HepG2 (cell line): Measurements from ENCODE around the gene SECTM1. TPM values are rescaled to one million over a fixed set of nuclear protein-coding genes. Genes with fewer than 3 reads are reported as not detected.
A peak's percentile ranks its signal among the peaks of the same experiment; 100 is the strongest.

Experiments used
- ARNT2 ChIP-seq: sonication (generic); formaldehyde crosslinking; IDR thresholded peaks from 2 replicates; pipeline ENCODE4 v1.8.0; 2022; ENCODE audit warnings: mild to moderate bottlenecking, low read depth, missing genetic modification reagents, moderate library complexity
- HMG20B ChIP-seq: conservative IDR thresholded peaks from 2 replicates; pipeline ENCODE4 v1.6.1; 2016; ENCODE audit warnings: missing genetic modification reagents, missing compliant biosample characterization
- LCORL ChIP-seq, 2 experiments: fragments of 450-650 bp in 1 of 2; sonication (generic) in 1 of 2; formaldehyde crosslinking in 1 of 2; IDR thresholded peaks; 2 replicates each; pipeline versions ENCODE4 v1.5.0 to v1.6.1; 2017 to 2020; ENCODE audit warnings: antibody characterized with exemption in 1 of 2, missing genetic modification reagents in 1 of 2
- RXRA ChIP-seq: sonication (generic); formaldehyde crosslinking; IDR thresholded peaks from 2 replicates; pipeline ENCODE4 v1.5.1; 2020; ENCODE audit warnings: missing genetic modification reagents
- ZBTB3 ChIP-seq: sonication (generic); formaldehyde crosslinking; IDR thresholded peaks from 2 replicates; pipeline ENCODE4 v1.4.0; 2020; ENCODE audit warnings: low read depth, mild to moderate bottlenecking, moderate library complexity, missing genetic modification reagents, borderline replicate concordance
- ZNF205 ChIP-seq: IDR thresholded peaks from 2 replicates; pipeline ENCODE4 v1.6.1; 2018; ENCODE audit warnings: missing biosample characterization, missing genetic modification reagents
- ZNF790 ChIP-seq: sonication (generic); formaldehyde crosslinking; IDR thresholded peaks from 2 replicates; pipeline ENCODE4 v1.8.0; 2022; ENCODE audit warnings: missing genetic modification reagents, mild to moderate bottlenecking, borderline replicate concordance
- polyA plus RNA-seq, 8 experiments: library from polyadenylated mRNA; depleted of rRNA in 3 of 8; stranded (reverse) in 7 of 8; unstranded in 1 of 8; fragments of >200 nt; fragmentation: Illumina TruSeq in 4 of 8; extraction: Trizol in 4 of 8; gene quantifications; 2 replicates each; pipeline versions ENCODE4 v1.2.1 to v1.2.3, GENCODE V29; 2011 to 2016; ENCODE audit warnings: low read depth in 4 of 8, missing spikeins in 1 of 8, mixed read lengths in 1 of 8; ENCODE audit not compliant: insufficient read depth in 1 of 8
- total RNA-seq, 5 experiments: library from RNA; depleted of rRNA; stranded (reverse); fragments of >200 nt; fragmentation: Illumina TruSeq; extraction: Trizol; gene quantifications; 2 replicates each; pipeline ENCODE4 v1.2.3, GENCODE V29; 2016; ENCODE audit warnings: low read depth in 1 of 5
- TF ChIP-seq, protein P1 (sequence below): sonication (generic); formaldehyde crosslinking; conservative IDR thresholded peaks from 2 replicates; pipeline ENCODE4 v1.4.0; 2020; ENCODE audit warnings: mild to moderate bottlenecking, missing genetic modification reagents, moderate library complexity
- TF ChIP-seq, protein P2 (sequence below): IDR thresholded peaks from 2 replicates; pipeline ENCODE4 v1.6.1; 2018; ENCODE audit warnings: missing genetic modification reagents, mild to moderate bottlenecking, missing compliant biosample characterization
- TF ChIP-seq, protein P3 (sequence below): sonication (generic); formaldehyde crosslinking; IDR thresholded peaks from 2 replicates; pipeline ENCODE4 v1.9.0; 2021; ENCODE audit warnings: missing genetic modification reagents, mild to moderate bottlenecking, borderline replicate concordance
- TF ChIP-seq, protein P4 (sequence below): sonication (generic); formaldehyde crosslinking; conservative IDR thresholded peaks from 2 replicates; pipeline ENCODE4 v1.8.0; 2022; ENCODE audit warnings: mild to moderate bottlenecking, moderate library complexity, missing genetic modification reagents
- TF ChIP-seq, protein P5 (sequence below): sonication (generic); formaldehyde crosslinking; IDR thresholded peaks from 2 replicates; pipeline ENCODE4 v1.4.0; 2020; ENCODE audit warnings: missing genetic modification reagents
- TF ChIP-seq, protein P6 (sequence below): sonication (generic); formaldehyde crosslinking; IDR thresholded peaks from 2 replicates; pipeline ENCODE4 v1.4.0; 2020; ENCODE audit warnings: missing genetic modification reagents

The SECTM1 gene
- total and polyA plus RNA-seq, 2 of the 13 experiments (the other 11 are each of a cell fraction or from before 2014, with no cell fraction given): 3.5 to 5.3 TPM

DNA sequence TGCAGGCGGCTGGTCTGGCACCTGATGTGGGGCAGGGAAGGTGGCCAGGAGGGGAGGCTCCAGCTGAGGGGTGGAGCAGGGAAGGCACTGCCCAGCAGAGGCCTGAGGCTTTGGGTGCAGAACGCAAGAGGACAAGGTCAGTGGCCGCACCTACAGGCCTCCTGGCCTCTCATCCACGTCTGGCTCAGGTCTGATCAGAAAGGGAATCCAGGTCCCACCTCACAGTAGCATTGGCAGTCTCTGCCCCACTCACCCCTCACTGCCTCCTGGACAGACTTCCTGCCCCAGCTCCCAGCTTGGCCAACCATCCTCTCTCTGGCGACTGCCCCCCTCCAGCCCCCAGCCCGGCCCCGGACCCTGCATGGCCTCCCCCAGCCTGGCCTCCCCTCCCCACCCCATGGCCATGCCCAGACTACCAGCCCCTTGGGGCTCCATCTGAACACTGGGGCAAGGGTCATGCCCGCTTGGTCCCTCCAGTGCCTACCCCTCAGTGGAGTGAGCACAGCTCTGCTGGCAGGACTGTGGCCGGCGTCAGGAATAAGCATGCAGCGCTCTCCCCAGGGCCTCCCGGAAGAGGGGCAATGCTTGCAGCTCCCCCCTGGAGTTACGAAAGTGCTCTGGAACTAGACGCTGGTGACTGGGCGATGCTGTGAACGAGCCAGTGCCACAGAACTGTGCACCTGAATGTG lies 42.6 kb upstream of the SECTM1 start (continued):
- TF ChIP-seq, protein P1, sequence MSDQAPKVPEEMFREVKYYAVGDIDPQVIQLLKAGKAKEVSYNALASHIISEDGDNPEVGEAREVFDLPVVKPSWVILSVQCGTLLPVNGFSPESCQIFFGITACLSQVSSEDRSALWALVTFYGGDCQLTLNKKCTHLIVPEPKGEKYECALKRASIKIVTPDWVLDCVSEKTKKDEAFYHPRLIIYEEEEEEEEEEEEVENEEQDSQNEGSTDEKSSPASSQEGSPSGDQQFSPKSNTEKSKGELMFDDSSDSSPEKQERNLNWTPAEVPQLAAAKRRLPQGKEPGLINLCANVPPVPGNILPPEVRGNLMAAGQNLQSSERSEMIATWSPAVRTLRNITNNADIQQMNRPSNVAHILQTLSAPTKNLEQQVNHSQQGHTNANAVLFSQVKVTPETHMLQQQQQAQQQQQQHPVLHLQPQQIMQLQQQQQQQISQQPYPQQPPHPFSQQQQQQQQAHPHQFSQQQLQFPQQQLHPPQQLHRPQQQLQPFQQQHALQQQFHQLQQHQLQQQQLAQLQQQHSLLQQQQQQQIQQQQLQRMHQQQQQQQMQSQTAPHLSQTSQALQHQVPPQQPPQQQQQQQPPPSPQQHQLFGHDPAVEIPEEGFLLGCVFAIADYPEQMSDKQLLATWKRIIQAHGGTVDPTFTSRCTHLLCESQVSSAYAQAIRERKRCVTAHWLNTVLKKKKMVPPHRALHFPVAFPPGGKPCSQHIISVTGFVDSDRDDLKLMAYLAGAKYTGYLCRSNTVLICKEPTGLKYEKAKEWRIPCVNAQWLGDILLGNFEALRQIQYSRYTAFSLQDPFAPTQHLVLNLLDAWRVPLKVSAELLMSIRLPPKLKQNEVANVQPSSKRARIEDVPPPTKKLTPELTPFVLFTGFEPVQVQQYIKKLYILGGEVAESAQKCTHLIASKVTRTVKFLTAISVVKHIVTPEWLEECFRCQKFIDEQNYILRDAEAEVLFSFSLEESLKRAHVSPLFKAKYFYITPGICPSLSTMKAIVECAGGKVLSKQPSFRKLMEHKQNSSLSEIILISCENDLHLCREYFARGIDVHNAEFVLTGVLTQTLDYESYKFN: peak; percentile 51
- TF ChIP-seq ARNT2 (CRISPR knock-in tag) (peak; percentile 52; the same call in 1 of the 2 replicates), ZNF205 (CRISPR knock-in tag) (no peak), HMG20B (CRISPR knock-in tag) (no peak), ZBTB3 (CRISPR knock-in tag) (no peak), RXRA (CRISPR knock-in tag) (0 out of 2 replicates have a peak, but pooled peaks have one; percentile 14), ZNF790 (CRISPR knock-in tag) (no peak), LCORL (IDR thresholded peaks at IDR 0.05) (no peak), LCORL (CRISPR knock-in tag; IDR thresholded peaks at IDR 0.05) (peak; percentile 61; the same call in 1 of the 2 replicates)
- TF ChIP-seq, protein P2, sequence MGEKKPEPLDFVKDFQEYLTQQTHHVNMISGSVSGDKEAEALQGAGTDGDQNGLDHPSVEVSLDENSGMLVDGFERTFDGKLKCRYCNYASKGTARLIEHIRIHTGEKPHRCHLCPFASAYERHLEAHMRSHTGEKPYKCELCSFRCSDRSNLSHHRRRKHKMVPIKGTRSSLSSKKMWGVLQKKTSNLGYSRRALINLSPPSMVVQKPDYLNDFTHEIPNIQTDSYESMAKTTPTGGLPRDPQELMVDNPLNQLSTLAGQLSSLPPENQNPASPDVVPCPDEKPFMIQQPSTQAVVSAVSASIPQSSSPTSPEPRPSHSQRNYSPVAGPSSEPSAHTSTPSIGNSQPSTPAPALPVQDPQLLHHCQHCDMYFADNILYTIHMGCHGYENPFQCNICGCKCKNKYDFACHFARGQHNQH (CRISPR knock-in tag): no peak
- TF ChIP-seq, protein P3, sequence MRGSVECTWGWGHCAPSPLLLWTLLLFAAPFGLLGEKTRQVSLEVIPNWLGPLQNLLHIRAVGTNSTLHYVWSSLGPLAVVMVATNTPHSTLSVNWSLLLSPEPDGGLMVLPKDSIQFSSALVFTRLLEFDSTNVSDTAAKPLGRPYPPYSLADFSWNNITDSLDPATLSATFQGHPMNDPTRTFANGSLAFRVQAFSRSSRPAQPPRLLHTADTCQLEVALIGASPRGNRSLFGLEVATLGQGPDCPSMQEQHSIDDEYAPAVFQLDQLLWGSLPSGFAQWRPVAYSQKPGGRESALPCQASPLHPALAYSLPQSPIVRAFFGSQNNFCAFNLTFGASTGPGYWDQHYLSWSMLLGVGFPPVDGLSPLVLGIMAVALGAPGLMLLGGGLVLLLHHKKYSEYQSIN (CRISPR knock-in tag): no peak
- TF ChIP-seq, protein P4, sequence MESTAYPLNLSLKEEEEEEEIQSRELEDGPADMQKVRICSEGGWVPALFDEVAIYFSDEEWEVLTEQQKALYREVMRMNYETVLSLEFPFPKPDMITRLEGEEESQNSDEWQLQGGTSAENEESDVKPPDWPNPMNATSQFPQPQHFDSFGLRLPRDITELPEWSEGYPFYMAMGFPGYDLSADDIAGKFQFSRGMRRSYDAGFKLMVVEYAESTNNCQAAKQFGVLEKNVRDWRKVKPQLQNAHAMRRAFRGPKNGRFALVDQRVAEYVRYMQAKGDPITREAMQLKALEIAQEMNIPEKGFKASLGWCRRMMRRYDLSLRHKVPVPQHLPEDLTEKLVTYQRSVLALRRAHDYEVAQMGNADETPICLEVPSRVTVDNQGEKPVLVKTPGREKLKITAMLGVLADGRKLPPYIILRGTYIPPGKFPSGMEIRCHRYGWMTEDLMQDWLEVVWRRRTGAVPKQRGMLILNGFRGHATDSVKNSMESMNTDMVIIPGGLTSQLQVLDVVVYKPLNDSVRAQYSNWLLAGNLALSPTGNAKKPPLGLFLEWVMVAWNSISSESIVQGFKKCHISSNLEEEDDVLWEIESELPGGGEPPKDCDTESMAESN (CRISPR knock-in tag): peak; percentile 31; the same call in 1 of the 2 replicates
- TF ChIP-seq, protein P5, sequence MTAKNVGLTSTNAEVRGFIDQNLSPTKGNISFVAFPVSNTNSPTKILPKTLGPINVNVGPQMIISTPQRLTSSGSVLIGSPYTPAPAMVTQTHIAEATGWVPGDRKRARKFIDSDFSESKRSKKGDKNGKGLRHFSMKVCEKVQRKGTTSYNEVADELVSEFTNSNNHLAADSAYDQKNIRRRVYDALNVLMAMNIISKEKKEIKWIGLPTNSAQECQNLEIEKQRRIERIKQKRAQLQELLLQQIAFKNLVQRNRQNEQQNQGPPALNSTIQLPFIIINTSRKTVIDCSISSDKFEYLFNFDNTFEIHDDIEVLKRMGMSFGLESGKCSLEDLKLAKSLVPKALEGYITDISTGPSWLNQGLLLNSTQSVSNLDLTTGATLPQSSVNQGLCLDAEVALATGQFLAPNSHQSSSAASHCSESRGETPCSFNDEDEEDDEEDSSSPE (CRISPR knock-in tag): 0 out of 2 replicates have a peak, but pooled peaks have one; percentile 30
- TF ChIP-seq, protein P6, sequence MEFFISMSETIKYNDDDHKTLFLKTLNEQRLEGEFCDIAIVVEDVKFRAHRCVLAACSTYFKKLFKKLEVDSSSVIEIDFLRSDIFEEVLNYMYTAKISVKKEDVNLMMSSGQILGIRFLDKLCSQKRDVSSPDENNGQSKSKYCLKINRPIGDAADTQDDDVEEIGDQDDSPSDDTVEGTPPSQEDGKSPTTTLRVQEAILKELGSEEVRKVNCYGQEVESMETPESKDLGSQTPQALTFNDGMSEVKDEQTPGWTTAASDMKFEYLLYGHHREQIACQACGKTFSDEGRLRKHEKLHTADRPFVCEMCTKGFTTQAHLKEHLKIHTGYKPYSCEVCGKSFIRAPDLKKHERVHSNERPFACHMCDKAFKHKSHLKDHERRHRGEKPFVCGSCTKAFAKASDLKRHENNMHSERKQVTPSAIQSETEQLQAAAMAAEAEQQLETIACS (CRISPR knock-in tag): no peak
